HepG2 (cell line): ENCODE results near the gene ZBTB43.
A peak's percentile ranks its signal among the peaks of the same experiment; 100 is the strongest.

ENCODE experiments used
- JUND ChIP-seq: sonication (generic); formaldehyde crosslinking; IDR thresholded peaks from 2 replicates; pipeline ENCODE4 v1.8.0; 2022; ENCODE audit warnings: mild to moderate bottlenecking, missing genetic modification reagents
- KAT8 ChIP-seq: IDR thresholded peaks from 2 replicates; pipeline ENCODE4 v1.6.1; 2016; ENCODE audit warnings: missing genetic modification reagents, missing compliant biosample characterization
- MED8 ChIP-seq: sonication (generic); formaldehyde crosslinking; IDR thresholded peaks from 2 replicates; pipeline ENCODE4 v1.8.1; 2023; ENCODE audit warnings: mild to moderate bottlenecking, missing genetic modification reagents; ENCODE audit not compliant: insufficient replicate concordance
- NFATC3 ChIP-seq: sonication (generic); formaldehyde crosslinking; IDR thresholded peaks from 2 replicates; pipeline ENCODE4 v1.5.1; 2020; ENCODE audit warnings: mild to moderate bottlenecking, missing genetic modification reagents
- SMAD1 ChIP-seq: sonication (generic); formaldehyde crosslinking; IDR thresholded peaks from 2 replicates; pipeline ENCODE4 v1.4.0; 2020; ENCODE audit warnings: missing genetic modification reagents, low read depth, mild to moderate bottlenecking, borderline replicate concordance
- SMAD9 ChIP-seq: sonication (generic); formaldehyde crosslinking; IDR thresholded peaks from 2 replicates; pipeline ENCODE4 v1.5.1; 2020; ENCODE audit warnings: mild to moderate bottlenecking, missing genetic modification reagents
- TF ChIP-seq, protein P1 (sequence below): sonication (generic); formaldehyde crosslinking; IDR thresholded peaks from 2 replicates; pipeline ENCODE4 v1.5.0; 2020; ENCODE audit warnings: mild to moderate bottlenecking, missing genetic modification reagents, moderate library complexity
- TF ChIP-seq, protein P2 (sequence below): sonication (generic); formaldehyde crosslinking; IDR thresholded peaks from 2 replicates; pipeline ENCODE4 v1.4.0; 2020; ENCODE audit warnings: missing genetic modification reagents, mild to moderate bottlenecking, borderline replicate concordance

DNA sequence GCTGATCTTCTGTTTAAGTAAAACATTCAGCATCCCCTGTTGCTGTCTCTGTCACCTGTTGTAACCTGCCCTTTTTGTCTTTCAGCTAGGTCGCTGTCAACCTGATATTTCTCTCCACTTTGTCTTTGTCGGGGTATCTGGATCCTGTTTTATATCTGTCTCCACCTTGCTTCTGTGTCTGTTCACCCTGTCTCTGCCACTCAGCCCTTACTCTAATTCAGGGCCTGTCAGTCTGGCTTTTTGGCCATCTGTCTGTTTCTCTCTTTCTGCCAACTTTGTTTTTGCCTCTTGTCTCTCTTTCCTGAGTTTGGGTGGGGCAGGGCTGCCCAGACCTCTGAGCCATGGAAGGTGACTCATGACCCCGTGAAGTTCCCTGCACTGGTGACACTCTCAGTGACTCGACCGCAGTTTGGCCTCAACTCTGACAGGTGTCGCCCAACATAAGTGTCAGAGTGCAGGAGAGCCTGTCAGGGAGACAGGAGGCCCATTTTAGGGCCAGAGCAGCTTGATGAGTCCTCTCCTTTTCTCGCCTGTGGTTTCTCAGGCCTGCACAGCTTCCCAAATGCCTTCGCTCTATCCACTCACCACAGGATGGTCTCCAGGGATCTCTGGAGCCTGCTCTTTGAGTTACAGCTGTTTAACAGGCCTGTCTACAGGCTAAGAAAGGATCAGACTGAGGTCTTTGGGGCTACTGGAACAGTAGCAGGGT is 868 bp downstream of the ZBTB43 start:
- peak; percentile 56; the same call in 1 of the 2 replicates for TF ChIP-seq JUND (CRISPR knock-in tag)
- TF ChIP-seq, protein P1, sequence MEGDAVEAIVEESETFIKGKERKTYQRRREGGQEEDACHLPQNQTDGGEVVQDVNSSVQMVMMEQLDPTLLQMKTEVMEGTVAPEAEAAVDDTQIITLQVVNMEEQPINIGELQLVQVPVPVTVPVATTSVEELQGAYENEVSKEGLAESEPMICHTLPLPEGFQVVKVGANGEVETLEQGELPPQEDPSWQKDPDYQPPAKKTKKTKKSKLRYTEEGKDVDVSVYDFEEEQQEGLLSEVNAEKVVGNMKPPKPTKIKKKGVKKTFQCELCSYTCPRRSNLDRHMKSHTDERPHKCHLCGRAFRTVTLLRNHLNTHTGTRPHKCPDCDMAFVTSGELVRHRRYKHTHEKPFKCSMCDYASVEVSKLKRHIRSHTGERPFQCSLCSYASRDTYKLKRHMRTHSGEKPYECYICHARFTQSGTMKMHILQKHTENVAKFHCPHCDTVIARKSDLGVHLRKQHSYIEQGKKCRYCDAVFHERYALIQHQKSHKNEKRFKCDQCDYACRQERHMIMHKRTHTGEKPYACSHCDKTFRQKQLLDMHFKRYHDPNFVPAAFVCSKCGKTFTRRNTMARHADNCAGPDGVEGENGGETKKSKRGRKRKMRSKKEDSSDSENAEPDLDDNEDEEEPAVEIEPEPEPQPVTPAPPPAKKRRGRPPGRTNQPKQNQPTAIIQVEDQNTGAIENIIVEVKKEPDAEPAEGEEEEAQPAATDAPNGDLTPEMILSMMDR, result peak; percentile 55
- no peak for TF ChIP-seq KAT8 (CRISPR knock-in tag)
- TF ChIP-seq NFATC3, result no peak
- no peak for TF ChIP-seq SMAD1
- TF ChIP-seq MED8, result no peak
- TF ChIP-seq, protein P2, sequence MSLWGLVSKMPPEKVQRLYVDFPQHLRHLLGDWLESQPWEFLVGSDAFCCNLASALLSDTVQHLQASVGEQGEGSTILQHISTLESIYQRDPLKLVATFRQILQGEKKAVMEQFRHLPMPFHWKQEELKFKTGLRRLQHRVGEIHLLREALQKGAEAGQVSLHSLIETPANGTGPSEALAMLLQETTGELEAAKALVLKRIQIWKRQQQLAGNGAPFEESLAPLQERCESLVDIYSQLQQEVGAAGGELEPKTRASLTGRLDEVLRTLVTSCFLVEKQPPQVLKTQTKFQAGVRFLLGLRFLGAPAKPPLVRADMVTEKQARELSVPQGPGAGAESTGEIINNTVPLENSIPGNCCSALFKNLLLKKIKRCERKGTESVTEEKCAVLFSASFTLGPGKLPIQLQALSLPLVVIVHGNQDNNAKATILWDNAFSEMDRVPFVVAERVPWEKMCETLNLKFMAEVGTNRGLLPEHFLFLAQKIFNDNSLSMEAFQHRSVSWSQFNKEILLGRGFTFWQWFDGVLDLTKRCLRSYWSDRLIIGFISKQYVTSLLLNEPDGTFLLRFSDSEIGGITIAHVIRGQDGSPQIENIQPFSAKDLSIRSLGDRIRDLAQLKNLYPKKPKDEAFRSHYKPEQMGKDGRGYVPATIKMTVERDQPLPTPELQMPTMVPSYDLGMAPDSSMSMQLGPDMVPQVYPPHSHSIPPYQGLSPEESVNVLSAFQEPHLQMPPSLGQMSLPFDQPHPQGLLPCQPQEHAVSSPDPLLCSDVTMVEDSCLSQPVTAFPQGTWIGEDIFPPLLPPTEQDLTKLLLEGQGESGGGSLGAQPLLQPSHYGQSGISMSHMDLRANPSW (CRISPR knock-in tag), result no peak
- TF ChIP-seq SMAD9 (CRISPR knock-in tag), result no peak
